HG03575 (cell line): ENCODE measurements around the gene NEAT1.

Experiments used
- ATAC-seq: cut with Tn5 transposase; IDR thresholded peaks from one replicate; pipeline ENCODE4 v1.9.1; 2021; ENCODE audit not compliant: unreplicated experiment, insufficient number of reproducible peaks, low FRiP score; ENCODE audit errors: extremely low read depth

NEAT1 gene

DNA sequence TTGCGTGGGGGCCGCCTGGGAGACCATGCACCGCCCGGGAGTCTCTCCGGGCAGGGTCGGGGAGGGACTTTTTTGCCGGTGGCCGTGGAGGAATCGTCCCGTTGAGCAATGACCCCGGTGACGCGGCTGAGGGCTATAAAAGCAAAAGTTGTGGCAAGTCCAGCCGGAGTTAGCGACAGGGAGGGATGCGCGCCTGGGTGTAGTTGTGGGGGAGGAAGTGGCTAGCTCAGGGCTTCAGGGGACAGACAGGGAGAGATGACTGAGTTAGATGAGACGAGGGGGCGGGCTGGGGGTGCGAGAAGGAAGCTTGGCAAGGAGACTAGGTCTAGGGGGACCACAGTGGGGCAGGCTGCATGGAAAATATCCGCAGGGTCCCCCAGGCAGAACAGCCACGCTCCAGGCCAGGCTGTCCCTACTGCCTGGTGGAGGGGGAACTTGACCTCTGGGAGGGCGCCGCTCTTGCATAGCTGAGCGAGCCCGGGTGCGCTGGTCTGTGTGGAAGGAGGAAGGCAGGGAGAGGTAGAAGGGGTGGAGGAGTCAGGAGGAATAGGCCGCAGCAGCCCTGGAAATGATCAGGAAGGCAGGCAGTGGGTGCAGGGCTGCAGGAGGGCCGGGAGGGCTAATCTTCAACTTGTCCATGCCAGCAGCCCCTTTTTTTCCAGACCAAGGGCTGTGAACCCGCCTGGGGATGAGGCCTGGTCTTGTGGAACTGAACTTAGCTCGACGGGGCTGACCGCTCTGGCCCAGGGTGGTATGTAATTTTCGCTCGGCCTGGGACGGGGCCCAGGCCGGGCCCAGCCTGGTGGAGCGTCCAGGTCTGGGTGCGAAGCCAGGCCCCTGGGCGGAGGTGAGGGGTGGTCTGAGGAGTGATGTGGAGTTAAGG is at the start of gene NEAT1:
Gene NEAT1 (plus strand): TSS at position 166 of the 883 bp plus-strand sequence.
- ATAC-seq: no peak

DNA sequence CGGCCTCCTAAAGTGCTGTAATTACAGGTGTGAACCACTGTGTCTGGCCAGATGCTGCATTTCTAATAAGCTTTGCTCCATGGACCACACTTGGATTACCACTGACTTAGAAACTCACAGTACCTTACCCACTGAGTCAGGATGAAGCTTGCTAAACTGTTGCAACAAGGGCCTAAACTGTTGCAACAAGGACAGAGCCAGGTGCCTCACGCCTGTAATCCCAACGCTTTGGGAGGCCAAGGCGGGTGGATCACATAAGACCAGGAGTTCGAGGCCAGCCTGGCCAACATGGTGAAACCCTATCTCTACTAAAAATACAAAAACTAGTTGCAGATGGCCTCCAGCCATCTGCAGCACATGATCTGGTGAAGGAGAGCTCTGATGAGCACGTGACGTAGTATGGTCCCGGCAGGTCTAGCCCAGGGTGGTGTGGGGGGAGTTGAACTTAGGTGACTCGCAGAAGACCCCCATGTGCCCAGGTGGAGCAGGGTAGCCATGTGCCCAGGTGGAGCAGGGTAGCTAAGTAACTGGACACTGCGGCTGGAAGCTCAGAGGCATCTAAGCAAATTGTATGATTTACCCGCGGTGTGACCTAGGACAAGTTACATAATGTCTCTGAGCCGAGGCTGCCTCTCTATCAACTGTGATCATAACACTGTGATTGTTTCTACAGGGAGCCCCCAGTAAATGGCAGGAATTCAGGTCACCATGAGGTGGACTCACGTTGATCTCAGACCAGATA is 48.6 kb upstream of the NEAT1 start:
- no peak for ATAC-seq

DNA sequence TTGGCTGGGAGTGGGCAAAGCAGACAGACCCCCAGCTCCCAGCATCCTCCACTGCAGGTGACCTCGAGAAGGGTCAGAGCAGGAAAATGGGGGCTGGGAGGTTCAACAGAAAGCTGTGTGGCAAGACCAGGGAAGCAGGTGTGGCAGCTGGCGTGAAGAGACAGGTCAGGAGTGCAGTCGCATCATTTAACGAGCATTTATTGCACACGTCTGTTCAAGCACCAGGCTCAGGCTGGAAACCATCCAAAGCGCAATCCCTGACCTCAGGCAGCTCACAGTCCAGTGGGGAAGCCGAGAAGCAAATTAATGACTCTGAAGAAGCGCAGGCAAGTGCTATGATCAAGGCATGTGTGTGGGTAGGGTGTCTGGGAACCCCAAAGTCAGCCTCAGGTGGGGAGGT is 47.6 kb upstream of the NEAT1 start:
- ATAC-seq: no peak

DNA sequence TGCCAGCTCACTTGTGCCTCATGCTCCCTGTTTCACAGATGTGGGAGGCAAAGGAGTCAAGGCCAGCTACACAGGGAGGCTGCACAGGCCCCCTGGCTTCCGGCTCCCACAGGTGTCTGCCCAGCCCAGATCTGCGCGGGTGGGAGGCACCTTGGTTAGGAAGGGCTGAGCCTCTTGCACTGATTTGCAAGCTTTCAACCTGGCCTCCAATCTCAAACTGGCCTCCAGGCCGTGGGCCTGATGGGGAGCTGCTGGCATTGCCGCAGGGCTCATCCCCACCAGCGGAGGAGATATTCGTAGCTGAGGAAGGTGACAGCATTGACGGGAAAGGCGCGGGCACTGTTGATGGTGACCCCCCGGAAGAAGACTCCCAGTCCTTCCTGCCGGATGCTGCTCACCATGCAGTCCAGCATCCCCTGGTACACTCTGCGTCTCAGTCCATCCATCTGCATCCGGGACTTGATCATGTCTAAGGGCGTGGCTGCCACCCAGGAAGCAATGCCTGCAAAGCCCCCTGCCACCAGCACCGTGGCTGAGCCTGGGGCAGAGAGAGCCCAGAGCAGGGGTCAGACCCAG is 46.4 kb upstream of the NEAT1 start:
- no peak for ATAC-seq

DNA sequence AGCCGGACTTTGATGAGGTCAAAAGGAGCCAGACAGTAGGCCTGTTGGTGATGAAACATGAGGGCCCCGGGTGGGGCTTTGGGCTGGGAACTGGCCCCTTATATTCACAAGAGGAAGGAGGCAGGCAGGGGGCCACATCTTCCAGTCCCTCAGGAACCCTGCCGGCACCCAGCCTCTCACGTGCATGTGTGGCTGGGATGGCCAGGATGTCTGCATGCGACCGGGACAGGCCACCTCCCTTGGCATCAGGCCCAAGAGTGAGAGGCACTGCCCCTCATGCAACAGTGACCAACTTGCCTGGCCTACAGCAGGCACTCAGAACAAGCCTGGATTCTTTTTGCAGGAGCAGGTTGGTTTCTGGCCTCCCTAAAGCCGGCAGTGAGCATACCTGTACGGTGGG is 45.6 kb upstream of the NEAT1 start:
- ATAC-seq: no peak

DNA sequence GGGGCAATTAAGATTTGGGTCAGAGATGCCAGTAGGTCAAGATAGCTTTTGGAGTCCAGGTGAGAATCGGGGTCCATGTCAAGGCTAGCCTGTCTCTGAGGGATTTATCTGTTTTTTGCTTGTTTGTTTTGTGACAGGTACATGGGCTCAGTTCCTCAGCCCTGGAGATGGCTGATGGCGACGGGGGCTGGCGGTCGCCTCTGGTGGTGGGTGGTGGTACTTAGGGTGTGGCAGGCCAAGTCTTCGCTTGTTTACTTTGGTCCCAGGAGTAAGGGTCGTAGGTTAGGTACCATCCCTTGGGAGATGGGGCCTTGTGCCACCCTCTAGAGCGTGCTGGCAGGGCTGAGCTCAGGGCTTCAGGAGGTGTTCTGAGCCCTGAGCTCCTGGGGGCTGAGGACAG is 44.8 kb upstream of the NEAT1 start:
- no peak for ATAC-seq

DNA sequence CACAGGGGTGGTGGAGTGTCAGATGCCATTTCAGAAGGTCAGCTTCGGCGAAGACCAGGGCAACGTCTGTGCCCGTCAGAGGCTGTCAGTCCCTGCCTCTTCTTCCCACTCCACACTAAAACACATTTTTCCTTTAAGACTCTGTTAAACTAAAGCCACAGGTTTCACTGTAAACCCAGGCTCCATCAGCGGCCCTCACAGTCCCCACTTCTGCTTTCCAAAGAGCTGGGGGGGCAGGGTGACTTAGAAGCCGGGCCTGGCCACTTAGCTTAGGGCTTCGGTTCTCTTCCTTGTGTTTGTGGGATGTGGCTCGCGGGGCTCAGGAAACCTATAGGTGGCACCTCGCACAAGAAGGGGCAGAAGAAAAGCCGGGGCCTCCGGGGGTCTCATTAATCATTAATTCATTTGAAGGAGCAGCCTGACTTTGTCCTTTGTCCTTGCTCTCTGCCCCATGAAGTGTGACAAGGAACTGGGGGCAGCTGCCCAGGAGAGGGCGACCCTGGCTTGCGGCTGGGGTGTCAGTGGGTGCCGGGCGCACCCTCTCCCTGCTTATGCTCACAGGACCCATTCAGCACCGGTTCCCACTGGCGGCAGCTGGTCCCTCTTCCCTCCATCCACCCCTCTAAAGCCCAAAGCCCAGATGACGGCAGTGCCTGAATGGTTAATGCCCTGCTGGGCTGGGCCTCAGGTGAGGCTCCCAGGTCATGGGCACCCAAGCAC is 44.2 kb upstream of the NEAT1 start:
- no peak for ATAC-seq

DNA sequence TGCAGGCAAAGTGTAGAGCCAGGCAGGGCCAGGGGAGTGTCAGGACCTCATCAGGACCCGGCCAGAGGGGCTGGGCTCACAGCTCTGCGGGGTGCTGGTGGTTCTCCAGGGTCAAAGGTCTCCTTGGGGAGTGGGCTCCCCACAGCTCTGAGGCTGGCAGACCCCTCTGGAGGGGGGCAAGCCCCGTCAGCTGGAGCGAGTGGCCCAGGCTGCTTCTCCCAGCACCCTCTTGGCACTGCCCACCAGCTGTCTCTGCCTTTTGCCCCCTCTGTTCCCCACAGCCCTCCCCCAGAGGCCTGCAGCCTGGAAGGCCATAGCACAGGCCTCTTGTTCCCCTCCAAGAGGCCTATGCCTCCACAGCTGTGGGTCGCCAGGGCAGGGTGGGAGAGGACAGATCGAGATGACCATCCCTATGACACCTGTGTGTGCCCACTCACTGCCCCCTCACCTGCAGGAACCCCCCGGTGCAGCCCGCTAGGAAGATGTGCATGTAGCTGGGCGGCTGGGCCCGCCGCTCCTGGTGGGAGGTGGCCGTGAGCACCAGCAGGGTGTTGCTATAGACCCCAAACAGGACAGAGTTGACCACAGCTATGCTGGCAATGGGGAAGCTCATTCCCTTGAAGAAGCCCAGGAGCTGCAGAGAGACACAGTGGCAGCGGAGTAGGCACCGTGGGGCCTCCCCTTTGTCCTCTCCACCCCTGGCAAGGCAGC is 43.5 kb upstream of the NEAT1 start:
- no peak for ATAC-seq

DNA sequence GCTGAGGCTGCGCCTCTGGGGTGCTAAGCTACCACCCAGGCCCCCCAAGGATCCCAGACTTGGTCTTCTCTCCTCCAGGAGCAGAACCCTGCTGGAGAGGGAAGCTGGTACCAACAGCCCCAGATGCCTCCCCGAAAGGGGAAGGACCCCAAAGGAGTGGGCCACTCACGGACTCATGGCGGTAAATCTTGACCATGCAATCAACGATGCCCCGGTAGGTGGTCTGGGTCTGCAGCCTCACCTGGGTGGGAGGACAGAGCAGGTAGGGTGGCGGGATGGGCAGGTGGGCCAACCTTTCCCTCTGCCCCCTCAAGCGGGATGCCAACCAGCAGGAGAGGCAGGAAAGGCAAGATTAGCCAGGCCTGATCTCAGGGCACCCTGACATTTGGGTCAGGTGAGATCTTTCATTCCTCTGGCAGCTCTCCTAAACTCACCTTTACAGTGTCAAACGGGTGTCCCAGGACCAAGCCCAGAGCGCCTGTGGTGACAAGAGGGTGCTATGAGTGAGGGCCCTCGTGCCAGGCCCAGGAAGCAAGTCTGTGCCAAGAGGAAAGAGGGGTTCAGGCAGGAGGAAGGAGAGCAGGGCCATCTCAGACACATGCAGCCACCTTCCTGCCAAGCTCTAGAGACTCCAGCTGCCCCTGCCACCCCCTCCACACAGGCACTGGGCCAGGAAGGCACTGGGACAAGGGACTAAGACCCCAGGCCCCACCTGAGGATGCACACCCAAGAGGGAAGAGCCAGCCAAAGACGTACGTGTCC is 42.7 kb upstream of the NEAT1 start:
- no peak for ATAC-seq

DNA sequence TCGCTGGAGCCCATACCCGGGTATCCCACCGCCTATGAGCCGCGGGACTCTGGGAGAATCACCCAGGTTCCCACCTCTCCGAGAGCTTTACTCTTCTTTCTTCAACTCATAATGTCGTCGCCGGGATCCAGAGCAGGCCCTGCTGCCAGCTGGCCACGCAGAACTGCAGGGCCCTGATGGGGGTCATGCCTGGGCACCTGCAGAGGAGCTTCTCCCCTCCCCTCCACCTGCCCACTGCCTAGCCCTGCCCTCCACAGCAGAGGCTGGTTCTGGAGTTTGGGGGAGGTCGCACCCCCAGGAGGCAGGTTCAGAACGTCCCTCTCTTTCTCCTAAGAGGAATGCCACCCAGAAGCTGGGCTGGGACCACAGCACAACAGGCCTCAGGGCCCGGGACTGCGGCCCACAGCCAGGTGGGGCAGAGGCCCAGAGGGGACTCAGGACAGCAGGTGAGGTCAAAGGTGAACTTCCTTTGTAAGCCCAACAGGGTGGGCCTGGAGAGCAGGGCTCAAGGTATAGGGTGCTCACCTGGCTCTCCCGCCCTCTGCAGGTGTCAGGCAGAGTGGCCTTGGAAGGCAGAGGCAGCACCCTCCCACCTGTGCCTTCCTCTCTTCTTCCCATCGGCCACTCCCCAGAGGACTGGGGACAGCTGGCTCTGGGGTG is 42.0 kb upstream of the NEAT1 start:
- ATAC-seq: no peak

DNA sequence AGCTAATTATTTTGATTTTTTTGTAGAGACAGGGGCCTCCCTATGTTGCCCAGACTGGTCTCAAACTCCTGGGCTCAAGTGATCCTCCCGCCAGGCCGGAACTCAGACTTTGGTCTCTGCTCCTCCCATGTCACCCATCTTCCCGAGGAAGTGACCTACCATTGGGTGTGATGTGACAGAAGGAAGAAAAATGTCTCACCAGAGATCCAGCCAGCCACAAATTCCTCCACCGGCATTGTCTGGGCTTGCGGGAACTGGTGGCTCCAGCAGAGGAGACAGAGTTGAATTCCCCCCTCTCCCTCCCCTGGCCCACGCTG is 40.9 kb upstream of the NEAT1 start:
- no peak for ATAC-seq

DNA sequence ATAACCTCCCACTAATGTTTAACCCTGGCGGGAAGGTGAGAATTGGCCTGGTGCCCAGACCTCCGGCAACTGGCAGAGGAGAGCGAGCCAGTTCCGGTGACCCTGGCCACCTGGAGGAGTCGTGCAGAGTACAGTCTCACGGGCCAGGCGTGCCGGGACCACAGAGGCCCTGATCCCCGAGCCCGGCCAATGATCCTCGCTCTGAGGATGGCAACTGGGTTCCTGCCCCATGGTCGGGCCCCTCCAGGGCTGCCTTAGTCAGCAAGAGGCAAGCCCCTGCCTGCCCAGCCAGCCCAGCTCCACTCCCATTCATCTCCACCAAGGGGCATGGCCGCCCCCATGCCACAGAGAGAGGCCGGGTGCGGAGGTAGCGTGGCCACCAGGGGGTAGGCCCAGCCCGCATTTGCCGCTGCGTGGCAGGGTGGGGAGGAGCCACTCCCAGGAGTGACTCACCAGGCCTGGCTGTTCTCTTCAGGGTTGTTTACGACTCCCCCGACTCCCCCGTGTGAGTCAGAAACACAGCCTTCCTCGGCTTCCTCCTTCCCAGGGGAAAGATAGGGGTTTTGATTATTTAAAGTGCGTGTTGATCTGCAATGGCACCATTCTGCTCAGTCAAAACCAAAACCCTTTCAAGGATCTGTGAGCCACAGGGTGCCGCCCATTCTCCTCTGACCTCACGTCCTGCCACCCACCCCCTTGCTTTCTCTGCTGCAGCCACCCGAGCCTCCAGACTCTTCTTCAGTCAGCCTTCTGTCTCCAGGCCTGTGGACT is 40.4 kb upstream of the NEAT1 start, which contains the start of gene SLC25A45:
Gene SLC25A45 (minus strand): TSS at position 614 of the 771 bp plus-strand sequence. CDS start 695 bp downstream, outside the sequence.
- peak; percentile 35 for ATAC-seq

DNA sequence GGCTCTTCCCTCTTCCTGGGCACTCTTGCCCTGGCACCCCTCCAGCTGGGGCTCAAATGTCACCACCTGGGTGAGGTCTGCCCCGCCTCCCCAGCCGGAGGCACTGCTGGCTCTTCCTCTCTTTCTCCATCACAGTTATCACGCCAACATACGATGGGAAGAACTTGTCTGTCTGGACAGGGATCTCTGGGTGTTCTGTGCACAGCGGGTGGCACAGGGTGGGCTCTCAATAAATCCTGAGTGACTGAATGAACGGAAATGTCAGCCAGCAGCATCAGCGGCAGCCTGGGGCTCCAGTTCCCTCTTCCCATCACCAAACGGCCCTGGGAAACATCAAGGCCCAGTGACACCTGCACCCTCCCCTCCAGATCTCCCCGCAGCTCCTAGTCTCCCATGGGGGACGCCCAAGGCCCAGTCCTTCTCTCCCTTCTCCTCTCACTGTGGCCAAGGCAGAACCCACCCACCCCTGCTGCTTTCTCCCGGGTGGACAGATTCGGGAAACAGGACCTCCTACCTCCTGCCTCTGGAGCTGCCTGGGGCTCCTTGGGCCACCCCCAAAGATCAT is 39.7 kb upstream of the NEAT1 start:
- no peak for ATAC-seq

DNA sequence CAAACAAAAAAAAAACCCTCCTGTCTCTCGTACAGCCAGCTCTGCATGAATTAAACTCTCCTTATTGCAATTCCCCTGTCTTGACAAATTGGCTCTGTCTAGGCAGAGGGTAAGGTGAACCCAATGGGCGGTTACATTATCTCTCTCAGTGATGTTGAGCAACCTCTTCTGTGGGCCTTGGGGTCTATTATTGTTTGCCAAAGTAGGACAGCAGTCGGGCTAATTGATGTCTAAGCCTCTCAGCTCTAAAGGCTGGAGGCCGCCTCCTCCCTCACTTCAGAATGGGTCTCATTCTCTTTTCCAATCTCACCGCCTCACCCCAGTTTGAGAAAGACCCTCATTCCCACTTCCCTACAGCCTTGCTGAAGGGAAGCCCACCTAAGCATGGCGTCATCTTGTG is 38.8 kb upstream of the NEAT1 start:
- ATAC-seq: no peak

DNA sequence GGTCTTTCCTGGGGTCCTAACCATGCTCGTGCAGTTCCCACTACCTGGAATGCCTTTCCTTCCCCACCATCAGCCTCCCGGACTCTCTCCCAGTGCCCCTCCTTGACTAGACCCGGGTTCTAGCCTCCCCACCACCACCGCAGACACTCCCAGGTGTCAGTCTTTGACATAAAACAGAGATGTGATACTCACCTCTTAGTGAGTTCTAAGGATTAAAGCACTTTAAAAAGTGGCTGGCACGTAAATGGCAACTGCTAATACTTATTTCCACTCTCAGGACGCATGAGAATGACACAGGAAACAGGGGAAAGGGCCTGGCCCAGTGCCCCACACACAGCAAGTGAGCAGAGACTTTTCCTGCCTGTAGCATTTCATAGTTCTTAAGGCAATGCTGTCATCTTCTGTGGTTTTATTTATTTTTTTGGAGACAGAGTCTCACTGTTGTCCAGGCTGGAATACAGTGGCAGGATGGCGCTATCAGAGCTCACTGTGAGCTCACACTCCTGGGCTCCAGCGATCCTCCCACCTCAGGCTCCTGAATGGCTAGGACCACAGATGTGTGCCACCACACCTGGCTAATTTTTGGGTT is 38.2 kb upstream of the NEAT1 start:
- ATAC-seq: no peak
